Activated CD4-positive, alpha-beta memory T cell treated with anti-CD3 and anti-CD28 coated beads, Interleukin-2, amount 10 ng/mL, durations not matched to agents 7 days and 5 days (primary cell): ENCODE data around the gene LRRC3B. TPM values are rescaled to one million over a fixed set of nuclear protein-coding genes. Genes with fewer than 3 reads are reported as not detected.

ENCODE experiments used
- CTCF ChIA-PET: fragments of 350-600 bp; sonication (Branson Sonifier 250); formaldehyde crosslinking; loops from one replicate; lab custom pipeline; 2021; ENCODE audit warnings: antibody characterized with exemption, inconsistent platforms; lab: Charles Lee
- POLR2A ChIA-PET: fragments of 350-600 bp; sonication (Branson Sonifier 250); formaldehyde crosslinking; loops from one replicate; lab custom pipeline; 2021; ENCODE audit warnings: antibody characterized with exemption; lab: Charles Lee
- DNase-seq: peaks from one replicate; pipeline ENCODE4 v3.0.0-alpha.2; 2020
- H3K27ac Mint-ChIP-seq: one replicate; pipeline ENCODE4 v1.8.0; 2021; ENCODE audit warnings: mild to moderate bottlenecking, mixed read lengths
- H3K27me3 Mint-ChIP-seq: one replicate; pipeline ENCODE4 v1.8.0; 2021; ENCODE audit warnings: mixed read lengths
- H3K36me3 Mint-ChIP-seq: one replicate; pipeline ENCODE4 v1.8.0; 2021; ENCODE audit warnings: low read depth, mixed read lengths
- H3K4me1 Mint-ChIP-seq: one replicate; pipeline ENCODE4 v1.8.0; 2021; ENCODE audit warnings: mixed read lengths
- H3K4me3 Mint-ChIP-seq: one replicate; pipeline ENCODE4 v1.8.0; 2021; ENCODE audit warnings: mild to moderate bottlenecking, mixed read lengths
- H3K9me3 Mint-ChIP-seq: one replicate; pipeline ENCODE4 v1.8.0; 2021; ENCODE audit warnings: mixed read lengths
- total RNA-seq, 2 experiments: library from RNA; stranded (reverse); gene quantifications; one replicate each; pipeline ENCODE4 v1.2.3, GENCODE V29; 2021

The LRRC3B gene
- total RNA-seq, 2 experiments from 2014 or later = not detected

GRCh38 chr3:26699553-26699952 is 77.0 kb downstream of the LRRC3B start:
- Mint-ChIP-seq H3K9me3 (no peaks in the 10 kb centered on the region), H3K27ac (no peak overlapping the region), H3K27me3 (no peaks in the 10 kb centered on the region), H3K4me3 (no peak overlapping the region), H3K36me3 (no peaks in the 10 kb centered on the region), H3K4me1 (no peaks in the 10 kb centered on the region)
- ChIA-PET POLR2A (no interaction called here), CTCF (no interaction called here)
- DNase-seq = no peak

- POLR2A ChIA-PET = no interaction called here
- no peaks in the 10 kb centered on the region for H3K9me3 Mint-ChIP-seq
- H3K36me3 Mint-ChIP-seq = no peaks in the 10 kb centered on the region
- no peaks in the 10 kb centered on the region for H3K4me1 Mint-ChIP-seq
- CTCF ChIA-PET = no interaction called here
- H3K4me3 Mint-ChIP-seq = no peak overlapping the region
- DNase-seq = no peak
- H3K27me3 Mint-ChIP-seq = no peaks in the 10 kb centered on the region
- no peak overlapping the region for H3K27ac Mint-ChIP-seq
Measured at GRCh38 chr3:26703519-26703918, 80.9 kb downstream of the LRRC3B start.

- Mint-ChIP-seq H3K36me3 (no peaks in the 10 kb centered on the region), H3K4me3 (no peak overlapping the region), H3K4me1 (no peaks in the 10 kb centered on the region), H3K9me3 (no peaks in the 10 kb centered on the region), H3K27ac (no peak overlapping the region), H3K27me3 (no peaks in the 10 kb centered on the region)
- ChIA-PET CTCF (no interaction called here), POLR2A (no interaction called here)
- DNase-seq = no peak
Measured at GRCh38 chr3:26704736-26705135, 82.2 kb downstream of the LRRC3B start.

- no peak for DNase-seq
- ChIA-PET POLR2A (no interaction called here), CTCF (no interaction called here)
- Mint-ChIP-seq H3K4me1 (no peaks in the 10 kb centered on the region), H3K4me3 (no peak overlapping the region), H3K36me3 (no peaks in the 10 kb centered on the region), H3K9me3 (no peaks in the 10 kb centered on the region), H3K27me3 (no peaks in the 10 kb centered on the region), H3K27ac (no peak overlapping the region)
Measured at GRCh38 chr3:26708501-26708900, 85.9 kb downstream of the LRRC3B start.

- no peak for DNase-seq
- POLR2A ChIA-PET = no interaction called here
Measured at GRCh38 chr3:26712211-26713026, 89.8 kb downstream of the LRRC3B start.

GRCh38 chr3:26713091-26713490 is 90.5 kb downstream of the LRRC3B start:
- no peak for DNase-seq
- H3K27me3 Mint-ChIP-seq = no peaks in the 10 kb centered on the region
- no peak overlapping the region for H3K27ac Mint-ChIP-seq
- H3K36me3 Mint-ChIP-seq = no peaks in the 10 kb centered on the region
- no peaks in the 10 kb centered on the region for H3K4me1 Mint-ChIP-seq
- no peaks in the 10 kb centered on the region for H3K9me3 Mint-ChIP-seq
- ChIA-PET CTCF (interaction anchor here (0.8 to 1.9 kb wide), 4 partner anchors 9 to 1065 kb away, joined by 3 to 4 read pairs (median 4); no protein-coding TSS in a partner anchor), POLR2A (no interaction called here)
- H3K4me3 Mint-ChIP-seq = no peak overlapping the region

More at GRCh38 chr3:26712211-26713026, 89.8 kb downstream of the LRRC3B start:
- H3K36me3 Mint-ChIP-seq = no peaks in the 10 kb centered on the region
- H3K27me3 Mint-ChIP-seq = no peaks in the 10 kb centered on the region
- no peak overlapping the region for H3K4me3 Mint-ChIP-seq
- no peaks in the 10 kb centered on the region for H3K4me1 Mint-ChIP-seq
- no peaks in the 10 kb centered on the region for H3K9me3 Mint-ChIP-seq
- no peak overlapping the region for H3K27ac Mint-ChIP-seq
- CTCF ChIA-PET = interaction anchor here (0.8 to 1.9 kb wide), 4 partner anchors 9 to 1064 kb away, joined by 3 to 4 read pairs (median 4); no protein-coding TSS in a partner anchor

- no peaks in the 10 kb centered on the region for H3K4me1 Mint-ChIP-seq
Measured at GRCh38 chr3:26714485-26714884, 91.9 kb downstream of the LRRC3B start.

GRCh38 chr3:26715431-26715830 is 92.9 kb downstream of the LRRC3B start:
- Mint-ChIP-seq H3K36me3 (no peaks in the 10 kb centered on the region), H3K27ac (no peak overlapping the region), H3K27me3 (no peaks in the 10 kb centered on the region), H3K4me1 (no peaks in the 10 kb centered on the region), H3K9me3 (no peaks in the 10 kb centered on the region), H3K4me3 (no peak overlapping the region)
- DNase-seq = no peak
- ChIA-PET CTCF (no interaction called here), POLR2A (no interaction called here)

More at GRCh38 chr3:26714485-26714884, 91.9 kb downstream of the LRRC3B start:
- Mint-ChIP-seq H3K9me3 (no peaks in the 10 kb centered on the region), H3K4me3 (no peak overlapping the region), H3K36me3 (no peaks in the 10 kb centered on the region), H3K27ac (no peak overlapping the region), H3K27me3 (no peaks in the 10 kb centered on the region)
- DNase-seq = no peak
- CTCF ChIA-PET = no interaction called here
- POLR2A ChIA-PET = no interaction called here

- no peaks in the 10 kb centered on the region for H3K9me3 Mint-ChIP-seq
- H3K4me1 Mint-ChIP-seq = no peaks in the 10 kb centered on the region
- H3K27me3 Mint-ChIP-seq = no peaks in the 10 kb centered on the region
- H3K4me3 Mint-ChIP-seq = no peak overlapping the region
- no peaks in the 10 kb centered on the region for H3K36me3 Mint-ChIP-seq
- POLR2A ChIA-PET = no interaction called here
- CTCF ChIA-PET = no interaction called here
- no peak overlapping the region for H3K27ac Mint-ChIP-seq
- no peak for DNase-seq
Measured at GRCh38 chr3:26718315-26718714, 95.7 kb downstream of the LRRC3B start.

- DNase-seq = no peak
- Mint-ChIP-seq H3K36me3 (no peaks in the 10 kb centered on the region), H3K27me3 (no peaks in the 10 kb centered on the region), H3K27ac (no peak overlapping the region), H3K9me3 (no peaks in the 10 kb centered on the region), H3K4me1 (no peaks in the 10 kb centered on the region), H3K4me3 (no peak overlapping the region)
- ChIA-PET CTCF (no interaction called here), POLR2A (no interaction called here)
Measured at GRCh38 chr3:26719134-26719533, 96.6 kb downstream of the LRRC3B start.

GRCh38 chr3:26721047-26721446 is 98.5 kb downstream of the LRRC3B start:
- Mint-ChIP-seq H3K27me3 (no peaks in the 10 kb centered on the region), H3K36me3 (no peaks in the 10 kb centered on the region), H3K4me3 (no peak overlapping the region), H3K27ac (no peak overlapping the region), H3K4me1 (no peaks in the 10 kb centered on the region), H3K9me3 (no peaks in the 10 kb centered on the region)
- CTCF ChIA-PET = no interaction called here
- POLR2A ChIA-PET = no interaction called here
- no peak for DNase-seq

- H3K27me3 Mint-ChIP-seq = no peaks in the 10 kb centered on the region
- ChIA-PET POLR2A (no interaction called here), CTCF (no interaction called here)
- no peak overlapping the region for H3K4me3 Mint-ChIP-seq
- H3K27ac Mint-ChIP-seq = no peak overlapping the region
- DNase-seq = no peak
- H3K9me3 Mint-ChIP-seq = no peaks in the 10 kb centered on the region
- no peaks in the 10 kb centered on the region for H3K36me3 Mint-ChIP-seq
- H3K4me1 Mint-ChIP-seq = no peaks in the 10 kb centered on the region
Measured at GRCh38 chr3:26731843-26732242, 109.3 kb downstream of the LRRC3B start.

GRCh38 chr3:26750263-26750662 is 127.7 kb downstream of the LRRC3B start:
- POLR2A ChIA-PET = no interaction called here
- Mint-ChIP-seq H3K36me3 (no peaks in the 10 kb centered on the region), H3K9me3 (no peaks in the 10 kb centered on the region), H3K4me3 (no peak overlapping the region), H3K27ac (no peak overlapping the region), H3K4me1 (no peaks in the 10 kb centered on the region), H3K27me3 (no peaks in the 10 kb centered on the region)
- CTCF ChIA-PET = no interaction called here
- DNase-seq = no peak

GRCh38 chr3:26752466-26752865 is 129.9 kb downstream of the LRRC3B start:
- POLR2A ChIA-PET = no interaction called here
- H3K27me3 Mint-ChIP-seq = no peaks in the 10 kb centered on the region
- CTCF ChIA-PET = no interaction called here

More at GRCh38 chr3:26752466-26752865, 129.9 kb downstream of the LRRC3B start:
- H3K4me1 Mint-ChIP-seq = no peaks in the 10 kb centered on the region
- no peaks in the 10 kb centered on the region for H3K36me3 Mint-ChIP-seq
- no peak for DNase-seq
- H3K4me3 Mint-ChIP-seq = no peak overlapping the region
- H3K27ac Mint-ChIP-seq = no peak overlapping the region
- H3K9me3 Mint-ChIP-seq = no peaks in the 10 kb centered on the region
